Stimulated activated CD4-positive, alpha-beta T cell treated with anti-CD3 and anti-CD28 coated beads, Interleukin-1b, Interleukin-23, amount 100 ng/mL, for 1 hour (primary cell): Measurements from ENCODE around the gene LMX1B.
A peak's percentile ranks its signal among the peaks of the same experiment; 100 is the strongest.
"Not testable (repeated sequence)": the region's sequence is repeated elsewhere in the genome, so short reads cannot be mapped to it uniquely, and the experiment has no call there.

ENCODE experiments used
- DNase-seq, 2 donors: peaks; one replicate each; pipeline ENCODE4 v3.0.0-alpha.2; 2020; ENCODE audit warnings: low read depth in 2 of 2

LMX1B gene

DNA sequence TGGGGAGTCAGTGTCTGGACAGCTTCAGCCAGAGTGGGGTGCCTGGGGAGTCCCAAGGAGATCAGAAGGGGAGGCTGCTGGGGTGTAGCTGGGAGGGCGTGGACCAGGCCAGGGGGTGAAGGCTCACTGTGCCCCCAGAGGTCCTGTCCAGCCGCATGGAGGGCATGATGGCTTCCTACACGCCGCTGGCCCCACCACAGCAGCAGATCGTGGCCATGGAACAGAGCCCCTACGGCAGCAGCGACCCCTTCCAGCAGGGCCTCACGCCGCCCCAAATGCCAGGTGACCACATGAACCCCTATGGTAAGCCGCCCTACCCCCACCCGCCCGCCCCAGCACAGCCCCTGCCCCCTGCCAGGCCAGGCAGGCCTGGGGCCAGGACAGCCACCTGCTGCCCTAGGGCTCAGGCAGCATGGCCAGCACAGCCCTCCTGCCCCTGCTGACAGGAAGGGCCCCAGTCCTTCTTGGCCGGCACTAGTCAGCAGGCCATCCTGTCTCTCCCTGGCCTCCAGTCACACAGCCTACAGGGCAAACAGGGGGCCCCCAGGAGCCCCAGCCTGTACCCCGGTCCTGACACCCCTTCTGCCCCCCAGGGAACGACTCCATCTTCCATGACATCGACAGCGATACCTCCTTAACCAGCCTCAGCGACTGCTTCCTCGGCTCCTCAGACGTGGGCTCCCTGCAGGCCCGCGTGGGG lies 82.1 kb downstream of the LMX1B start:
- DNase-seq, result no peak

DNA sequence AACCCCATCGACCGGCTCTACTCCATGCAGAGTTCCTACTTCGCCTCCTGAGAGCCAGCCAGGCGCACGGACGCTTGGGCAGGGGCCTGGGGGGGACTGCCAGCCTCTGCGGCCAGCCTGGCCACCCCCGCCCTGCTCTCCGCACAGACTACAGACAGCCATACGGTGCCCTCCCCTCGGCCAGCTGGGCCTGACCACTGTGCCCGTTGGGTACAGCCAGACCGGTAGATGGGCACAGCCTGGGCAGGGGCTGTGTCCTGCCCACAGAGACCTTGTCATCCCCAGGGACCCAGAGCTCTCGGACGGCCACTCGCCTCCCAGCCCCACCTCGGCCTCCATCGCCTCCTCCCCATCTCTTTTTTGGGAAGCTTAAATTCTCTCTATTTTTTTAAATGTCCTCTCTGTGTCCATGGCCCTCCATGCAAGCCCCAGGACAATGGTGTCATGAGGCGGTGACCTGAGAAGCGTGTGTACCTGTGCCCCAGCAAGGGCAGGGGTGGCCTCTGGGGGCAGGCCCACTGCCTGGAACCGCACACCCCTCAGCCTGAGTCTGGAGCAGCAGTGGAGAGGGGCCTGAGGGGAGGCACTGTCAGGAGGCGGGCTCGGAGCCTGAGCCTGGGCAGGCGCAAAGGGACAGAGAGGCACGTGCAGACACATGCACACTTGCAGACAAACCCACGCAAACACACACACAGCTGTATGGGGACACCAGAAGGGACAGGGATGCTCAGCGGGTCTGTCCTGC lies 82.8 kb downstream of the LMX1B start:
- DNase-seq, result no peak

DNA sequence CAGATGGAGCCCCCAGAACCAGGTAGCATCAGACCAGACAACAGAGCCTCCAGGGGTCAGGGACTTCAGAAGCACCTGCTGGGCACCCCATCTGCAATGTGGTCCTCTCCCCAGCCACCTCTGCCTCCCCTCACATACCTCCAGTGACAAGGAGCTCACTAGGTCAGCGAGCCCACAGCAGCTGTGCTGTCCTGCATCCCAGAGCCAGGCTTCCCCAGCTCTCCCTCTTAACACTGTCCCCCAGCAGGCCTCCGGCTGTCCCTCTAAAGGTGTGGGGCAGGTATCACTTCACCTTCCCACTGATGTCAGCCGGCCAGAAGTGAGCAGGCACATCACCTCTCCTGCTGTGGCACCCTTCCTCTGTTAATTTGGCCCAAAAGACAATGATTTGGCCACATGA lies 83.6 kb downstream of the LMX1B start:
- DNase-seq, result no peak

DNA sequence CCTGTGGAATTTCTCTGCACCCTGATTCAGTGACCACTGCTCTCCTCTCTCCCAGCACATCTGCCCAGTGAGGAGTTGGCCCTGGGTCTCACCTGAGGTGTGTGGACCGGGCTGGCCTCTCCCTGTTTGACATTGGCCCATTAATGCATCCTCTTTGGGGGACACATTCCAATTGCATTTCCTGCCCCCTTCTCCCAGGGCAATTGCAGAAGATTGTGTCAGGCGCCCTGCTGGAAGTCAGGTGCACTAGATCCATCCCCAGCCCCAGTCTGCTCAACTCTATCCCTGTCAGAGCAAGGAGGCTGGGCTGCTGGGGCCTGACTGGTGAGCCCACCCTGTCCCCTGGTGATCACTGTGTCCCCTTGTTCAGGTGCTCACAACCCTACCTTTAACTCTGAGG lies 84.5 kb downstream of the LMX1B start:
- DNase-seq, result no peak

DNA sequence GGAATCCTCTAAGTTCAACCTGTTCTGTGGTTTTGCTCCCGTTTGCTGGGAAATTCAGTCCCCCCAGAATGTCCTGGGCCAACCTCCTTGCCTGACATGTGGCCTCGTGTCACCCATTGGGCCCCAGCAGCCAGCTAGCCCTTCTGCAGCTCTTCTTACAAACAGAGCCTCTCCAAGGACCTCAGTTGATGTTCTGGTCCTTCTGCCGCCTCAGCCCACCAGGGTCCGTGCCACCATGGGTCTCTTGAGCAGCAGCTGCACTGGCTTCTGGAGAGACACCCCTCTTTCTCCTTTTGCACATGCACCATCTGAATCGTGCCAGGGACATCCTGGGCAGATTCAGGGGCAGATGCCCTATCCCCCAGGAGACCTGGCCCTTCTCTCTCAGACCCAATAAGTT lies 85.0 kb downstream of the LMX1B start:
- no peak for DNase-seq

DNA sequence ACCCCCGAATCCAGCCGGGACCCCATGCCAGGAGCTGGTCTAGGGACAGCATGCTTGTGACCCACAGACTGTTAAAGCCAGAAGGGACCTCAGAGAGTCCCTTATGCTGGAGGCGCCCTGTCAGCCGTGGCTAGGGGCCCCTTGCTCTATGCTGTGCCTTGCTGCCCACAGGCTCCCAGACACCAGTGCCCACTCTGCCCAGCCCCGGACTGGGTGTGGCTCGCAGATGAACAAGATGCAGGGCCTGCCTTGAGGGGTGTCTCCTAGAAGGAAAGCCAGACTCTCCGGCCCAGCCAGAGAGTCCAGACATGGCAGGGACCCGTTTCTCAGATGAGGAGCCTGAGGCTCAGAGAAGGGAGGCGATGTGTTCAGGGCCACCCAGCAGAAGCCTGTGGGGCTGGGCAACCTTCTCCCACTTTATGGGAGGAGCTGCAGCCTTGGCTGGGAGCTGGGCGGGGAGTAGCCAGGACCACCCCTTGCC lies 85.7 kb downstream of the LMX1B start:
- DNase-seq, result no peak

DNA sequence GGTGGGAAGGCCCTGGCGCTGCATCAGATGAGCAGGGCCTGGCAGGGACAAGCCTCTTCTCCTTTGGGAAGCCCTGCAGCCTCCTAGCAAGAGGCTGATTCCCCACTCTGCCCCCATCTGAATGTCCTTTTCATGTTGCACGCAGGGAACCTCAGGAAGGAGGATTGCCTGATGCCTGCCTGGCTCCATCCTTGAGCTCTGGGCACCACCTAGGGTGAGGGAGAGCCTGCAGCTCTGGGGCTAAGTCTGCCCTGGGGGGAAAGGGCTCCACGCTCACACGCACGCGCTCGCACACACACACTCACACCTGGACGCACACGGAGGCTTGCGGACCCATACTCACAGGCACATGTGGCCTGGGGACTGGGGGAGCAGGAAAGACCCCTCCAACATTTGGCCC lies 86.6 kb downstream of the LMX1B start:
- DNase-seq, result no peak

DNA sequence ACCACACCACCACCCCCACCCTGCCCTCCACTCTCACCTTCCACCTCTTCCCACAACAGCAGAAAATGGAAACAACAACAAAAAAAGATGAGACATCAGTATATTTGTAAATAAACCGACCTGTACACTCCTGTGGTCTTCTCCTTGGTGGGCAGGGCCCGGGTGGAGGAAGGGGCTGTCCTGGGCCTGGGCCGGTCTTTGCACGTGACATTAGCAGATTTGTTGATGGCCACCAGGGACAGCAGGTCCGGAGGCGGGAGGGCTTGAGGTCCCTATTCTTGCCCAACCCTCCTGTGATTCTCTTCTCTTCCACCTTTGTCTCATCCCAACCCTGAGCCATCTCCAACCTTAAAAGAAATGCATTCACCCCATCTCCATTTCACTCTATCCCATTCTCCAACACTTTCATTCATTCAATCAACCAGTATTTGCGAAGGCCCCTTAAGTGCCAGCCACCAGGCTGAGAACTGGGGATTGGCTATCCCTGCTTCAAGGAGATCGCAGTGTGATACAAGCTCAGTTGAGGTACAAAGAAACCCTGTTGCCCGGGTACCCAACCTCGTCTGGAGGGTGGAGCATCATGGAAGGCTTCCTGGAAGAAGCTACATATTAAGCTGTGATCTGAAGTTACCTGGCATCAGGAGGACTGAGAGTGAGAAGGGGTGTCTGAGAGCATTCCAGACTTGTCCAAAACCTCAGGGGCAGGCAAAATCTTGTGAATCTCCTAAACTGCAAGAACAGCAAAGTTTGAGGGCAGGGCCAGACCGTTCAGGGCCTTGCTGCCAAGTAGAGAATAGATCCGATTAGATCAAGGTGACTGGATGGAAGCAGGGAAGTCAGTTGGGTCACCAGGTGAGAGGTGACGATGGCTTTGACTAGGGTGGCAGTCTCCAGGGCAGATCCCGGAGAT lies 87.4 kb downstream of the LMX1B start:
- no peak for DNase-seq

DNA sequence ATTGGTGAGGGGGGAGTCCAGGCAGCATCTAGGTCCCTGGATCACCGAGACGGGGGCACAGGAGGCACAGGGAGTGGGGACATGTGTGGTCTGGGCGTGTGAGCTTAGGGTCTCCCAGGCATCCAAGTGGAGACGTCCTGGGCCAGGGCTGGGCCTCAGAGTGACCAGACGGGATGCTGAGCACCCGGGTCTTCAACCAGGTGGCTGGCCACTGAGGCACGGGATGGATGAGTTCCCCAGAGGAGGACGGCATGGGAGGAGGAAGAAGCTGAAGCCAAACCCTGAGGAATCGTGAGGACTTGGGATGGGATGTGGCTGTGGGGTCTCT lies 88.0 kb downstream of the LMX1B start:
- no peak for DNase-seq

DNA sequence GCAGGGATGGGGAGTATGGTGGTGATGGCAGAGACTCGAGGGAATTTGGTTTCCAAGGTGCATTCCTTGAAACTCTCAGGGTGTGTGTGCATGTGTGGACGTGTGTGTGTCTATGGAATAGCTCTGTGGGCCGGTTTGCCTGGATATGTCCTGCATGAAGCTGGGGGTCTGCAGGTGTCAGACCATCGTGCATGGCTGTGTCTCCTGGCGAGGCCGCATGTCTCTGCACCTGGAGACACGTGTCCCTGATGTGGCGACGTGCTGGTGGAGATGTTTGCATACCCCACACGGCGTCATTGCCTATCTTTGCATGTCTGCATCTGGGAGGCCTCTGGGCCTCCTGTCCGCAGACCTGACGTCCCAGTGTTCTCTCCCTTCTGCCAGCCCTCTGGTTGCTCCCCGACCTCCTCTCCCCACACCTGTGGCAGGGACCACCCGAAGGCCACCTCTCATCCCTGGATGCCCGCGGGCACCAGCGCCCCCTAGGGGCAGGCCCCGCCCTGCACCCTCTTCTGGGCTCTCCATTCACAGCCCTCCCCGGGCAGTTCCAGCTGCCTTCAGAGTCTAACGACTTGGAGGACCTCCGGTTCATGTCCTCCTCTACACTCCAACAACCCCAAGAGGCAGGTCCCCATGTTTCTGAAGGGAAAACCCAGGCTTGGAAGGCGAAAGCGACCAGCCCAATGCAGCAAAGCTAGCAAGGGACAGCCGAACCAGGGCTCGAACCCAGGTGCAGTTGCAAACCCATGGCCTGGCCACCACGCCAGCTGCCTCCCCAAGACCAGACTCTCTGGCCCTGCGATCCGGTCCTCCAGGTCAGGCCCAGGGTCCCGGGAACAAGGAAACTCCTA lies 88.6 kb downstream of the LMX1B start:
- DNase-seq, result peak in 1 of 2 donors; percentile 26

DNA sequence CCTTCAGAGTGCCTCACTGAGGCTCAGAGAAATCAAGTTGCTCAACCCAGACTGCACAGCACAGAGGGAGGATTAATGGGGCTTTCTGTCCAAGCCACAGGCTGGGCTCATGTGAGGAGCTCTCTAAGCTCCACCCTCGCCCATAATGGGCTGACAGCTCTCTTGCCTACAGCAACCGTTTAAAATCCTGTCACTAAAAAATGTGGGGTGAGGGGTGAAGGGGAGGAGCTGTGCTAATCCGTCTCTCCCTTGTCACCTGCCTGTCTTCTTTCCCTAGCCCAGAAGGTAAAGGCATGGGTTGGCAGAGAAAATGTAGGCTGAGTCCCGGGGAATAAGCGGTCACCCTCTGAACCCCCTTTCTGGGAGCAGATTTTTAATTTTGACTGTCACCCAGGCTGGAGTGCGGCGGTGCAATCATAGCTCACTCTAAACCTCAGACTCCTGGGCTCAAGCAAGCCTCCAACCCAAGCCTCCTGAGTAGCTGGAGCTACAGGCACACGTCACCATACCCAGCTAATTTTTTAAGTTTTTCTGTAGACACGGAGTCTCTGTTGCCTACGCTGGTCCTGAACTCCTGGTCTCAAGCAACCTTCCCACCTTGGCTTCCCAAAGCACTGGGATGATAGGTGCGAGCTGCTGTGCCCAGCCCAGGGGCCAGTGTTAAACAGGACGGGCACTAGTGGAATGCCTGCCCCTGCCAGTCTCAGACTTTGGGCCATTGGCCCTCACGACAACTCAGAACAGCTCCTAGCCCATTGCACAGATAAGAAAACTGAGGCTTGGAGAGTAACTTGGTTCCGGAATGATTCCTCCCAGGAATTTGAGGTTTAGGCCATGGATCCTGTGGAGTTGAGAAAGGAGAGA lies 89.5 kb downstream of the LMX1B start:
- DNase-seq, result no peak

DNA sequence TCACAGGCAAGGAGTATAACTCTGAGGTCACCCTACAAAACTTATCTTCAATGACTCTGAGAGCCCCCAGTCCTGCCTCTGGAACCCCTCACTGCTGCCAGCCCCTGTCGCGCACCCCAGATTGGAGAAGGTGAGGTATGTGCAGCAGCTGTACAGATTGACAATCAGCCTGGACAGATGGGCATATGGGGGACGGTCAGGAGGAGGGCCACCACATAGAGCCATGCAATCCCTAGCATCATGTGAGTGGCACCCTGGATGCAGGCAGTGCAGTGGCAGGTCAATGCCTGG lies 90.1 kb downstream of the LMX1B start:
- no peak for DNase-seq

DNA sequence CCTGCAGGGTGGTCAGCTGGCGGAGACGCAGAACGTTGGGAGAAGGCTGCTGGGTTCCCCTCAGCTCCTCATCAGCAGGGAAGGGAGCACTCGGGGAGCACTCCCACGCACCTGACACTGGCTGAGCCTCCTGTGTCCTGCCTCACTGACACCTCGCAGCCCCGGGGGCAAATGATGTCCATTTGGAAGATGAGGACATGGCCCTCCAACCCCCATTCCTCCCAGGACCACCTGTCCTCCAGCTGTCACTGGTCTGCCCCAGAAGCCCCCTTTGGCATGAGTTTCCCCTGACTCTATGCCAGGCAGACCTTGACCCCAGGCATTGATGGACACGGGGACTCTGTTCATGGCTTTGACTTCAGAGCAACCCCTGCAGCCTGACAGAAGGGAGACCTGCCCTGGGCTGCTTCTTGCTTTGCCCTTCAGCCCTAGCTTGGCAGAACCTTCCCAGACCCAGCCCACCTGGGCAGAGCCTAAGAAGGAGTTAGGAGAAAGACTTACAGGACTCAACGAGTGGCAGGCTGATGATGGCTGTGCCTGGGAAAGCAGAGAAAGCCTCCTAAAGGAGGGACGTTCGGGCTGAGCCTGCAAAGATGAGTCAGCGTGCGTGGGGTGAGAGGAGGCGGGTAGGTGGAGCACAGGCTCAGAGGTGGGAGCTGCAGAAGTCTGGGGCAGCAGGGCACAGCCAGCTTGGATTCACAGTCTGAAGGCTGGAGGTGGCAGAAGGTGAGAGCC lies 90.6 kb downstream of the LMX1B start:
- DNase-seq, result no peak

DNA sequence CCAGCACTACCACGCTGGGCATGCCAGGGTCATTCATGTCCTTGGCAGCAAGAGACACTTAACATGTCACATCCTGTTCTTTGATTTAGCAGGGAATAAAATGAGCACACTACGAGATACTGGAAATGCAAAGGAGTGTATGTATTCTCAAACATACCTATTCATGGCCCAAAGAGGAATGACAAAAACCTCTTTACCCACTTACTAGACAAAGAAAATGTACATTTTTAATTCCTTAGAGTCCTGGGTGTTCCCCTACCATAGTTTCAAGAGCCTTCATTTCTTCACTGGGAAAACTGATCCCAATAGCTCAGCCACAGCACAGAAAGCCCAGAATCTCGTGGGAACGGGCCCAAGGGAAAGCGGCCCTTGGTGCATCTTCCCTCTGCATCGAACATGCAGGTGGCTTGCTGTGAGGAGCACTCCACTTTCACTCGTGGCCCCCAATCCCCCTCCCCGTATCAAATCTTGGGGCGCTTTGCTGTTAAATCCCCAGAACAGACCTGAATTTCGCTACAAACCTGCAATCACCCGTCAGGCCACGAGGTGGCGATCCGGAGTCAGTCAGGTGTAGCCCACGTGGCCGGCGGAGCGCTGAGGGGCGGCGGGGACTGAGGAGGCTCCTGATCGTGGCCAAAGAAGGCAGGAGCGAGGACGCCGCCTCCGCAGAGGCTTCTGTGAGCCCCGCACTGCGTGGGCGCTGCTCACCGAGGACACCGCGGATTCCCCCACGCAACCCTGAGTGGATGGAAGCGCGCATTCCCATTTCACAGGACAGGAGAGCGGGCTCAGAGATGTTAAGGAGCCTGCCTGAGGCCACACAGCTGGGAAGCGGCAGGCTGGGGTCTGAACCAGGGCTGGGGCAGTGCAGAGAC lies 91.4 kb downstream of the LMX1B start:
- peak; percentile 67 to 82 for DNase-seq

DNA sequence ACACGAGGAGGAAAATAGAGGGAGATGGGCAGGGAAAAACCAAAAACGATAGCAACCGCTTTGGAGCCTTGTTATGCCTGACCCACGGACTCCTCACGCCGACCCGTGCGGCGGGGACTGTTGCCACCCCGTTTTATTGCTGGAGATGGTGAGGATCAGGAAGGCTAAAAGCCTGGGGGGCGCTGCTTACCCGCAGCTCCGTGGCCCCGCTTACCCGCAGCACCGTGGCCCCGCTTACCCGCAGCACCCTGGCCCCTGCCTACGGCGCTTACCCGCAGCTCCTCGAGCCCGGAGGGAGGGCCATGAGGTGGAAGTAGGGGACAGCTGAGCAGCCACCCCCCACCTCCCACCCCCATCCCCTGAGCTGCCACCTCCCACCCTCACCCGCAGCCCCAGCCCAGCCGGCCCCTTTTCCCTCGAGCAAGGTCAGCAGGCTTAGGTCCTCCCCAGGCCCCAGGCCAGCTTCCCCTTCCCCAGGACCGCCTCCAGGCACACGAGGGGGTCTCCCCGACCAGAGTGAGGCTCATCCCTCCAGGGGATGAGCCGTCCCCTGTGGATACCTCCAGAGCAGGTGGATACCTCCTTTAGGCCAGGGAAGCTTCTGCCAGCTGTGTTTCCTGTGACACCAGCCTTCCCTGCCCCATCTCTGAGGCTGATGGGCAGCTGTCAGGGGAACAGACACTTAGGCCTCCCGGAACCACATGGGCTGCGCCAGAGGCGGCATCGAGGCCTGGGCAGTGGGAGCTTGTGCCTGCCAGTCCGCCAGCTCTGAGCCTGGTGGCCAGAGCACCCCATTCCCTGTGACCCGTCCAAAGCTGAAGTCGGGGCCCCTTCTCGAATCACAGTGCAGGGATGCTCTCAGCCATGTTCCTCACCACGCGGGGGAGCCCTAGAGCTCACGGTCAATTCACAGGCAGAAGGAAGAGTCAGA lies 92.3 kb downstream of the LMX1B start:
- peak; percentile 45 to 60 for DNase-seq

DNA sequence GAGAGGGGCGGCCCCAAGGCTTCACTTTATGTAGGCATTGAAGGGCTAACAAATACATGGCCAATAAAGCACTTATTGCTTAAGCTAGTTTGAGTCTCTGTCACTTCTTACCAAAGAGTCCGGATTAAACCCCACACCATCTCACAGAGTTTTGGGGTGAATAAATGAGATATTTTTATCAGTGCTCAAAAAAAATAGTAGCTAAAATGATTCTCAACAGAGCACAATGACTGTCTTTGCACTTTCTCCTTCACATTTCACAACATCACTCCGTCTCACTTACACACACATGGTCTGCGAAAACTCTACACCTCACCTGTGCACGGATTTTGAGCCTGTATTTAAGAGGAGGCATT lies 92.9 kb downstream of the LMX1B start:
- no peak for DNase-seq

DNA sequence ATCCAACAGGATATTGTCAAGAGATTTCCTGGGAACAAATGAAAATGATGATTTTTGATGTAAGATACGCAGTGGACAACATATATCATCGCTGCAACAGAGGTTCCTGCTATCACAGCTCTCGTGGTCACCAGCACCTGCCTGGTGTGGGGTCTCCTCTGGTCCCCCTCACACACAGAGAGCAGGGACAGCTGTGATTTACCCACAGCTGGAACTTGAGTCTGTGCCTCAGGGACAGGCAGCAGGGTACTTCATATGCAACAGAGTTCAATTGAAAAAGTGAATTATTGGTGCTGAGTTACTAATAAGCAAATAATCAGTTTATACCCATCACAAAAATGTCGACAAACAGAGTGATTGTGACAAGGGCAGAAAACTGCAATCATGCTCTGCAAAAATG lies 93.4 kb downstream of the LMX1B start:
- no peak for DNase-seq

DNA sequence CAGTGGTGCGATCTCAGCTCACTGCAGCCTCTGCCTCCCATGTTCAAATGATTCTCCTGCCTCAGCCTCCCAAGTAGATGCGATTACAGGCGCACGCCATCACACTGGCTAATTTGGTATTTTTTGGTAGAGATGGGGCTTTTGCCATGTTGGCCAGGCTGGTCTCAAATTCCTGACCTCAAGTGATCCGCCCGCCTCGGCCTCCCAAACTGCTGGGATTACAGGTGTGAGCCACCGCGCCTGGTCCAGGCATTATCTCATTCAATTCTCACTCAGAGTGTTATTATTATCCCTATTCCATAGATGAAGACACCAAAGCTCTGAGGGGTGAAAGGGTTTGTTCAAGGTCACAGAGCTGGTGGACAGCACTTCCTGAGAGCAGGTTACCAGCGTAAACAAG lies 94.0 kb downstream of the LMX1B start:
- not testable (repeated sequence) for DNase-seq
